Activated CD4-positive, alpha-beta T cell treated with anti-CD3 and anti-CD28 coated beads, Interleukin-2, amount 50 U/mL, for 48 hours (primary cell): ENCODE measurements around the gene LMX1B.

Source experiments
- DNase-seq, 2 experiments: peaks; one replicate each; pipeline ENCODE4 v3.0.0-alpha.2; 2020

Gene LMX1B

GRCh38 chr9:126682928-126683697, 69.4 kb downstream of the LMX1B start:
- no peak for DNase-seq

GRCh38 chr9:126683698-126684044, 69.9 kb downstream of the LMX1B start:
- no peak for DNase-seq

GRCh38 chr9:126684345-126684744, 70.6 kb downstream of the LMX1B start:
- no peak for DNase-seq

DNA sequence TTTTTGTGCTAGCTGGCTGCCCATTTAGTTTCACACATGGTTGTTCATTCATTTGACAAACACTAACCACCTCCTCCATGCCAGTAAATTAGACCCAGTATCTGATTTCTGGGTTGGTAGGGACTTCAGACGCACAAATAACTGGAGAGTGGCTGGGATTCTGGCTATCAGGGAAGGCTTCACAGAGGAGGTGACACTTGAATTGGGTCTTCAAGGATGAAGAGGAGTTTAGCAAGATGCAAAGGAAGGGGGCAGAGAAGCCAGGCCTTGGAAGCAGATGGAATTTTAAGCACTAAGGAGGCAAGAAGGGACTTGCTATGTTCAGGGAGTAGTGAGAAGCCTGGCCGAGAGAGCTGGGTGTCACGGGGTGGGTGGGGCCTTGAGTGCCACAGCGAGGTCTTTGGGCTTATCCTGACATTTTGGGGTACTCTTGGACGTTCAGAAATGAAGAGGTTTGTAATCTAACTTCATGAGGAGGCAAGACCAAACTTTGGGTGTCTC, 71.3 kb downstream of the LMX1B start:
- DNase-seq, result no peak

GRCh38 chr9:126687930-126688461, 74.3 kb downstream of the LMX1B start:
- no peak for DNase-seq

DNA sequence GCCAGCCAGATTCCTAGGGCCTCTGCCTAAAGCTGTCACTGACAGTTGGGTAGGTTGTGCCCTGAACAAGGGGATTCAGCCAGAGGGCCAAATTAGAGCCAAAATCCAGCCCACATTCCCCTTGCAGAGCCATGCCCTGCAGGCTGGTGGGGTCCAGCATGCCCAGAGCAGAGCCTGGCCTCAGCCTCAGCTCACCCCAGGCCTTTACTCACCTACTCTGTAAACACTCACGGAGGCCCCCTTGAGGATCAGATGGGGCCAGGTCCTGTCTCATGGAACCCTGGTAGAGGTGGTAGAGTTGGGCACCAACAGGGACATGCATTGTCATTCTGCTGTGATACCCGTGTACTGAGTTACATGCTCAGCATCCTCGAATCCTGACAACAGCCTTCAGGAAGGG, 74.9 kb downstream of the LMX1B start:
- no peak for DNase-seq

DNA sequence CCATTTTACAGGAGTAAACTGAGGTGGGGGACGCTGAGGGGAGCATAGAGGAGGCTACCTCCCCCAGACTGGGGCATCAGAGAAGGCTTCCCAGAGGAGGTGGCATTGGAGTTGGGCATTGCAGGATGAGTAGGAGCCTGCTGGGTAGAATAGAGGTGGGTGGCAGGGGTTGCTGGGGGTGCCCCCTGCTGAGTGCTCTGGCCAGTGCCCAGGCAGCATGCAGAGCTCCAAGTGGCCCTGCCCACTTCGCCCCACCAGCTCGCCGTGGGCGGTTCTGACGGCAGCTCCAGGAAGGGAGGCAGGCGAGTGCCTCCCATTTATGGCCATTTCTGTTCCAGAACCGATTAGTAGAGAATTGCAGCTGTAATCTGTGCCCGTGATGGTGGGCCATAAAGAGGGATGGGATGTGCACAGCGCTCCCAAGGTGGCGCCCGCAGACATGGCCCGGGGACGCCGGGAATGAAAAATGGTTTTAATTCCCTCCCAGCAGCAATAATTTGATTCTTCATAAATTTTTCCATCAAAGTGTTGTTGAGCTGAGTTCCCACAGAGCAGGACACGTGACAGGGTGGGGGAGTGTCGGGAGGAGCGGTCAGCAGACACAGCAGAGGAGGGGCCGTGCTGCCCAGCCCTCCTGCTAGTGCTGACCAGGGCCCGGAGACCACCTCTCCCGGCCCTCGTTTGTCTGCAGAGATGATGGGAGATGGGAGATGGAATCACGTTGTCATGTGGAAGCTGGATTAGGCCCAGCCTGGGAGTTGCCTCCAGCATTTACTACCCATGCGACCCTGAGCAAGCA, 75.5 kb downstream of the LMX1B start:
- no peak for DNase-seq

DNA sequence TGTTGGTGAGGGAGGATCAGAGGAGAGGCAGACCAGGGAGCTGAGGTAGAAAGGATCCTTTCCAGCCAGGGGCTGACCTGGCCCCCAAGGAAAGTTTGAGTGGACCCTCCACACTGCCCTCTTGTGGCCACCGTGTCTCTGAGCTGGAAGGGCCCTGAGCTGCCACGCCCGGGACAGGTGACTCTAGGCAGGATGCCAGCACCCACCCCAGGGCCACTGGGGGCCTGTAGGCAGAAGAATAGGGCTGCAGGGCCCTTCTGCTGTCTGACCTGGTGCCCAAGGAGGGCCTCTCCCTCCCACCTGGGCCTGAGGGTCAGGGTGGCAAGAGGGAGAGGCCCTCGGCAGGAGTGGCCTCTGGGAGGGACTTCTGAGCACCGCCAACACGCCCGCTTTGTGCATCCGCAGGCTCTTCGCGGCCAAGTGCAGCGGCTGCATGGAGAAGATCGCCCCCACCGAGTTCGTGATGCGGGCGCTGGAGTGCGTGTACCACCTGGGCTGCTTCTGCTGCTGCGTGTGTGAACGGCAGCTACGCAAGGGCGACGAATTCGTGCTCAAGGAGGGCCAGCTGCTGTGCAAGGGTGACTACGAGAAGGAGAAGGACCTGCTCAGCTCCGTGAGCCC, 76.8 kb downstream of the LMX1B start:
- peak; percentile 73 to 75 for DNase-seq

GRCh38 chr9:126692041-126692758, 78.5 kb downstream of the LMX1B start:
- DNase-seq, result no peak

GRCh38 chr9:126692759-126693427, 79.2 kb downstream of the LMX1B start:
- no peak for DNase-seq

DNA sequence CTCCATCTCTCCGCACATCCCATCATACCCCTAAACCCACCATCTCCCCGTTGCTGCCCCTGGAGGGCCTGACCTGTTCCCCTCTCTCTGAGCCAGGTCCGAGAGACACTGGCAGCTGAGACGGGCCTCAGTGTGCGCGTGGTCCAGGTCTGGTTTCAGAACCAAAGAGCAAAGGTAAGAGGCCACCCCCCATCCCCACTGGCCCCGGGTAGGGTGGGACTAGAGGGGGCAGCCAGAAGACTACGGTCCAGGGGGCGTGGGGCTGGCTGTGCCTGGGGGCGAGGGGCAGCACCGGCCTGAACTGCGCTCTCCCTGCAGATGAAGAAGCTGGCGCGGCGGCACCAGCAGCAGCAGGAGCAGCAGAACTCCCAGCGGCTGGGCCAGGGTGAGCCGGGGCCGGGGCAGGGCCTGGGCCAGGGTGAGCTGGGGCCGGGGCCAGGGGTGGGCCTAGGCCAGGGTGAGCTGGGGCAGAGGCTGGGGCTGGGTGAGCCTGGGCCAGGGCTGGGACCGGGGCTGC, 79.8 kb downstream of the LMX1B start:
- no peak for DNase-seq

GRCh38 chr9:126694206-126695081, 80.7 kb downstream of the LMX1B start:
- DNase-seq, result no peak

- DNase-seq, result no peak
These were observed 81.5 kb downstream of the LMX1B start for GRCh38 chr9:126695186-126695585.

DNA sequence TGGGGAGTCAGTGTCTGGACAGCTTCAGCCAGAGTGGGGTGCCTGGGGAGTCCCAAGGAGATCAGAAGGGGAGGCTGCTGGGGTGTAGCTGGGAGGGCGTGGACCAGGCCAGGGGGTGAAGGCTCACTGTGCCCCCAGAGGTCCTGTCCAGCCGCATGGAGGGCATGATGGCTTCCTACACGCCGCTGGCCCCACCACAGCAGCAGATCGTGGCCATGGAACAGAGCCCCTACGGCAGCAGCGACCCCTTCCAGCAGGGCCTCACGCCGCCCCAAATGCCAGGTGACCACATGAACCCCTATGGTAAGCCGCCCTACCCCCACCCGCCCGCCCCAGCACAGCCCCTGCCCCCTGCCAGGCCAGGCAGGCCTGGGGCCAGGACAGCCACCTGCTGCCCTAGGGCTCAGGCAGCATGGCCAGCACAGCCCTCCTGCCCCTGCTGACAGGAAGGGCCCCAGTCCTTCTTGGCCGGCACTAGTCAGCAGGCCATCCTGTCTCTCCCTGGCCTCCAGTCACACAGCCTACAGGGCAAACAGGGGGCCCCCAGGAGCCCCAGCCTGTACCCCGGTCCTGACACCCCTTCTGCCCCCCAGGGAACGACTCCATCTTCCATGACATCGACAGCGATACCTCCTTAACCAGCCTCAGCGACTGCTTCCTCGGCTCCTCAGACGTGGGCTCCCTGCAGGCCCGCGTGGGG, 82.1 kb downstream of the LMX1B start:
- no peak for DNase-seq

DNA sequence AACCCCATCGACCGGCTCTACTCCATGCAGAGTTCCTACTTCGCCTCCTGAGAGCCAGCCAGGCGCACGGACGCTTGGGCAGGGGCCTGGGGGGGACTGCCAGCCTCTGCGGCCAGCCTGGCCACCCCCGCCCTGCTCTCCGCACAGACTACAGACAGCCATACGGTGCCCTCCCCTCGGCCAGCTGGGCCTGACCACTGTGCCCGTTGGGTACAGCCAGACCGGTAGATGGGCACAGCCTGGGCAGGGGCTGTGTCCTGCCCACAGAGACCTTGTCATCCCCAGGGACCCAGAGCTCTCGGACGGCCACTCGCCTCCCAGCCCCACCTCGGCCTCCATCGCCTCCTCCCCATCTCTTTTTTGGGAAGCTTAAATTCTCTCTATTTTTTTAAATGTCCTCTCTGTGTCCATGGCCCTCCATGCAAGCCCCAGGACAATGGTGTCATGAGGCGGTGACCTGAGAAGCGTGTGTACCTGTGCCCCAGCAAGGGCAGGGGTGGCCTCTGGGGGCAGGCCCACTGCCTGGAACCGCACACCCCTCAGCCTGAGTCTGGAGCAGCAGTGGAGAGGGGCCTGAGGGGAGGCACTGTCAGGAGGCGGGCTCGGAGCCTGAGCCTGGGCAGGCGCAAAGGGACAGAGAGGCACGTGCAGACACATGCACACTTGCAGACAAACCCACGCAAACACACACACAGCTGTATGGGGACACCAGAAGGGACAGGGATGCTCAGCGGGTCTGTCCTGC, 82.8 kb downstream of the LMX1B start:
- DNase-seq, result no peak

DNA sequence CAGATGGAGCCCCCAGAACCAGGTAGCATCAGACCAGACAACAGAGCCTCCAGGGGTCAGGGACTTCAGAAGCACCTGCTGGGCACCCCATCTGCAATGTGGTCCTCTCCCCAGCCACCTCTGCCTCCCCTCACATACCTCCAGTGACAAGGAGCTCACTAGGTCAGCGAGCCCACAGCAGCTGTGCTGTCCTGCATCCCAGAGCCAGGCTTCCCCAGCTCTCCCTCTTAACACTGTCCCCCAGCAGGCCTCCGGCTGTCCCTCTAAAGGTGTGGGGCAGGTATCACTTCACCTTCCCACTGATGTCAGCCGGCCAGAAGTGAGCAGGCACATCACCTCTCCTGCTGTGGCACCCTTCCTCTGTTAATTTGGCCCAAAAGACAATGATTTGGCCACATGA, 83.6 kb downstream of the LMX1B start:
- no peak for DNase-seq

GRCh38 chr9:126698251-126698650, 84.5 kb downstream of the LMX1B start:
- DNase-seq, result no peak

- DNase-seq, result no peak
These were observed 85.0 kb downstream of the LMX1B start for GRCh38 chr9:126698756-126699155.

- no peak for DNase-seq
These were observed 85.7 kb downstream of the LMX1B start for GRCh38 chr9:126699401-126699881.
